Stimulated activated CD4-positive, alpha-beta T cell treated with anti-CD3 and anti-CD28 coated beads, Interleukin-15, amount 100 ng/mL, for 1 hour (primary cell): Measurements from ENCODE around the gene TMEM52B.

Source experiments
- DNase-seq, 2 donors: peaks; one replicate each; pipeline ENCODE4 v3.0.0-alpha.2; 2020; ENCODE audit warnings: low read depth in 1 of 2, low spot score in 1 of 2

Gene TMEM52B

DNA sequence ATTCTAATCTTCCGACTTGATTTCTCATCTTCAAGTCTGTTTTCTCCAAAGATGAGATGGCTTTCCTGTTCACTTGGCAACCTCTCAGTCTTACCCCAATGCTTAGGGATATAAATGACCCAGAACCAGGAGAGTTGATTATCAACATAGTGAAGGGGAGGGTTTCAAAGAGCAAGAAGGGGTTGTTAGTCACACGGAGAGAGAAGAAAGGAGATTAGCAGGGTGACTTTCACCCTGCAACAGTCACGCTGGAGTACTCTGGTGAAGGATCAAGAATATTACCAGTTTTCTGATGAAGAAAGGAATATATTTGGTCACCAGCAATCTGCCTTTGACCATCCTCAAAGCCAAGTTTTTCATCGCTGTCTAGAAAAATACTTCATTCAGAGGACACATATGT lies at the start of gene TMEM52B:
Gene TMEM52B (plus strand): TSS at position 212 of the 400 bp plus-strand sequence. CDS start 543 bp downstream, outside the sequence.
- no peak for DNase-seq

DNA sequence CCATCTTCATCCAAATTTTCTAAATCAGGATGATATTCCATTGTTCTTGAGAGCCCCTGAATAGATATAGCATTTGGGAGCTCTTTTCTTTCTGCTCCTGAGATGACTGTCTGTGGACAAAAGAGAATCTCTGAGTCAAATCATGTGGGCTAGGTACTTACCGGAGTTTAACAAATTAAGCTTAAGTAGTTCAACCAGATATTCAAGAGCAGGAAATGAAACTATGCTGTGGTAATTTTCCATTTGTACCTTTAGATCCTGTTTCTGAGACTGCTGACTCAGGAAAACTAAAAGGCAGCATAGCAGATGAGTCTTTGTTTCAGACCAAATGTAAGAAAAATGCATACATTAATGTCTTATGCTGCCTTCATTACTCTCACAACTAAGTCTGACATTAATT lies 48.8 kb upstream of the TMEM52B start, which contains the start of gene CLEC7A:
Gene CLEC7A (minus strand): TSS at position 158 of the 400 bp plus-strand sequence. CDS start 117 bp downstream, at position 41.
- no peak for DNase-seq

DNA sequence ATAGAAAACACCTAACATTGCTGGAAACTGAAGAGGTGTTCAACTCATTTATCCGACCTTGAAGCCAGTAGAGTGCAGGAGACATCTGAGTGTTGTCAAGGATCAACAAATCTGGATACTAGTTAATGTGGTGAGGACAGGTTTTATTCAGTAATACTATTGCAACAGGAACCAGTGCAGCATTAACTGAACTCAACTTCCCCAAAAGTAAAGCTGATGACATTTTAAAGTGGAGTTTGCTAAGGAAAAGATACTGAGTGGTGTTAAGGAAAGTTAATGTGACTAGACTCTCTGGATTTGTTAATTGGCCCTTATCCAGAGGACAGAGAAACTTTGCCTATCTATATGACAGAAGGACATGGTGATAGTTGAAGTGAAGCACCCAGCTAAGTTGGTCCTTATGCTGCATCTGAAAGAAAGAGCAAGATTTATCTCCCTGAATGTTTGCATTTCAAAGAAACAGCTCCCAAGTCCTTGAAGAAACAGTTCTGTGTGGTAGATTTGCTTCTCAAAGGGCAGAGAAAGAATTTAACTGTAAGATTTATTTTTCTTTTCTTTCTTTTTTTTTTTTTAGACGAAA lies 47.6 kb upstream of the TMEM52B start:
- no peak for DNase-seq

DNA sequence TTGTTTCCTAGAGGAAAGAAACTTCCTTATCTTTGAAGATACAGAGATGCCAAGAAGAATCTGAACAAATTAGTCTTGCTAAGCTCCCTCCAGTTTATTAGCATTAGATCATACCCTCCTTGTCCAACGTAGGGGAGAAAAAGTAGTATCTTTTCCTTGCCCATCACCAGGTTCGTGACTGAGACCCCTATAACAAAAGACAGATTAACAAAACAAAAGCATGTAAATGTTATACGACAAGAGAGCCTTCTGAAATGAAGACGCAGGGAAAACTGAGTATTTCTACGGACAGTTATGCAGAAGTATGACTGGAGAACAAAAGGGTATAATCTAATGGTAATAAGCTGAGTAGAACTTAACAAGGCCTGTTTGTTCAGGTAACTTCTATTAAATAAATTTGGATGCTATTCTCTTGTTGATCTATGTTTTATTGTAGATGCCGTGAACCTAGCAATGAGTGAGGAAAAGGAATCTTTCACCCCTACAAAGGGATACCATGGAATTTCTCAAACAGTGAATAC lies 45.9 kb upstream of the TMEM52B start:
- no peak for DNase-seq

DNA sequence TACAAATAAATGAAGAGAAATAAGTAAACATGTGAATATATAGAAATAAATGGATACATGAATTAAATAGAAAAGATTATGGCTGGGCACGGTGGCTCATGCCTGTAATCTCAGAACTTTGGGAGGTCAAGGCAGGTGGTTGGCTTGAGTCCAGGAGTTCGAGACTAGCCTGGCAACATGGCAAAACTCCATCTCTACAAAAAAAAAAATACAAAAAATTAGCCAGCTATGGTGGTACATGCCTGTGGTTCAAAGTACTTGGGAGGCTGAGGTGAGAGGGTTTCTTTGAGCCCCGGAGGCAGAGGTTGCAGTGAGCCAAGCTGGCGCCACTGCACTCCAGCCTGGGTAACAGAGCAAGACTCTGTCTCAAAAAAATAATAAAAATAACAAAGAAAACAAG lies 43.7 kb upstream of the TMEM52B start:
- DNase-seq, result no peak

DNA sequence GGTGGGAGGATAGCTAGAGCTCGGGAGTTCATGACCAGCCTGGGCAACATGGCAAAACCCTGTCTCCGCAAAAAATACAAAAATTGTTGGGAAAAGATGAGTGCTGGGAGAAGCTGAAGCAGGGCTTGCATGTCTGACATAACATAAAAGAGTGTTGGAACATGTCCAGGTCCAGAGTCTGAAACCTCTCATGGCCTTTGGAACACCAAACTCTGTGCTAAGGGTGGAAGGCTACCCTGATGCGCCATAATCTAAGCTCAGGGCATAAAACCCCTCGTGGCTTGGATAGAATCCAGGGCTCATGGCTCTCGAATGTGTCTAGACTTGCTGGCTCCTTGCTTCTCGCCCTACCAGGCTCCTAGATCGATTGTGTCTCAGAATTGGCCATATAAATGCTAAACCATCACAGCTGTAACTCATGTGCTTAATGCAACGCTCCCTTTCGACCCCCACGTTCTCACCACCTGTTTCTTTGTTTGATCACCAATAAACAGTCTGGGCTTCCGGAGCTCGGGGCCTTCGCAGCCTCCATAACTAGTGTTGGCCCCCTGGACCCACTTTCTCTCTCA lies 42.1 kb upstream of the TMEM52B start:
- DNase-seq, result no peak

DNA sequence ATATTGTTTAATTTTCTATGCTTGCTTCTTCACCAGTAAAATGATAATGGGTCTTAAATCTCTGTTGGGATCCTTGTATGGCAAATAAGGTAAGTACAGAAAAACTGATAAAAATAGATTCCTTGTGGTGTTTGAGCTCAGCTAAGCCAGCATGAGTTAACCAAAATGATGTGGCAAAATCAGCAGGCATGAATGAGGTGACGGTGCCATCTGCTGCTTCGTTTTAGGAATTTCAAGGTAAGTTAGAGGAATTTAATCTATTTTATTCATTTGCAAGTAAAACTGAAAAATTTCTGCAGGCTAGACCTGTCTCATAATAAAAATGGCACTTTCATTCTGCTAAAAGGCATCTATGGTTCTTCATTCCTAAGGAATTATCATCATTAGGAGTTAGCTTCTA lies 38.8 kb upstream of the TMEM52B start:
- DNase-seq, result no peak

DNA sequence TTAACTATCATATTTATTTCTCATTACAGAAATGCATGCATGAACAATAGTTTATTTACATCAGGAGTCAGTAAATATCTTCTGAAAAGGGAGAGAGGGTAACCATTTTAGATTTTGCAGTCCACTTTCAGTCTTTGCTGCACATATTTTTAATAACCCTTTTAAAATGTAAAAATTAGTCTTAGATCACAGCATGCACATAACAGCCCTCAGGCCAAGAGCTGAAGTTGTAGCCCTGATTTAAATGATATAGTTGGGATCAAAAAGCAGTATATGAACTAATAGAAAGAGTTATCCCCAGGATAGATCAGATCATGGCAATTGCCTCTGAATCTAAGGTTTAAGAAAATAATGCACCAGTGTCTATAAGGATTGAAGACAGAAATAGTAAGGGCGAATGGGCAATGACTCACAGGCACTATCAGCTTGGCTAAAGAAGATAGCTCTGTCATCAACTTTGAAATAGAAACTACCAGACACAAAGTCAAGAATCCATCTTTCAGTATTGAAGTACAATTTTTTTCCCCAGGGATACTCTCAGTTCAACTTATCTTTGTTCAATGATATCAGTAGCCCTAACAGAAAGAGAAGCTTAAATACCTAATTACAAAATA lies 35.7 kb upstream of the TMEM52B start:
- no peak for DNase-seq

DNA sequence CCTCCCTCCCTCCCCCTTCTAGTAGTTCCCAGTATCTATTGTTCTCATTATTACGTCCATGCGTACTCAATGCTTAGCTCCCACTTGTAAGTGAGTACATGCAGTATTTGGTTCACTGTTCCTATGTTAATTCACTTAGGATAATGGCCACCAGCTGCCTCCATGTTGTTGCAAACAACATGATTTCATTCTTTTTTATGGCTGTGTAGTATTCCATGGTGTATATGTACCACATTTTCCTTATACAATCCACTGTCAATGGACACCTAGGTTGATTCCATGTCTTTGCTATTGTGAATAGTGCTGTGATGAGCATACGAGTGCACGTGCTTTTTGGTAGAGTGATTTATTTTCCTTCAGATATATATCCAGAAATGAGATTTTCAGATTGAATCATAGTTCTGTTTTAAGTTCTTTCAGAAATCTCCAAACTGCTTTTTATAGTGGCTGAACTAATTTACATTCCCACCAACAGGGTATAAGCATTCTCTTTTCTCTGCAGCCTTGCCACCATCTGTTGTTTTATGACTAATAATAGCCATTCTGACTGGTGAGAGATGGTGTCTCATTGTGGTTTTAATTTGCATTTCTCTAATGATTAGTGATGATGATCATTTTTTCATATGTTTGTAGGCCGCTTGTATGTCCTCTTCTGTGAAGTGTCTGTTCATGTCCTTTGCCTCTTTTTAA lies 31.0 kb upstream of the TMEM52B start:
- DNase-seq, result no peak

DNA sequence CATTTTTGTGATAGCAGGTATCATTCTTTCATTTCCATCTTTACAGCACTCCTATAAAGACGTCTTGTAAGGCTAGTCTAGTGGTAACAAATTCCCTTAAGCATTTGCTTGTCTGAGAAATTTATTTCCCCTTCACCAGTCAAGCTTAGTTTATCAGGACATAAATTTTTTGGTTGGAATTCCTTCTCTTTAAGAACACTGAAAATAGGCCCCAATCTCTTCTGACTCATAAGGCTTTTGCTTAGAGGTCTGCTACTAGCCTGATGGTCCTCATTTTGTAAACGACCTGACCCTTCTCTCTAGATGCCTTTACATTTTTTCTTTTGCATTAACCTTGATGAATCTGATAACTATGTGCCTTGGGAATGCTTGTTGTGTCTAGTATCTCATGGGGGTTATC lies 27.2 kb upstream of the TMEM52B start:
- DNase-seq, result no peak

DNA sequence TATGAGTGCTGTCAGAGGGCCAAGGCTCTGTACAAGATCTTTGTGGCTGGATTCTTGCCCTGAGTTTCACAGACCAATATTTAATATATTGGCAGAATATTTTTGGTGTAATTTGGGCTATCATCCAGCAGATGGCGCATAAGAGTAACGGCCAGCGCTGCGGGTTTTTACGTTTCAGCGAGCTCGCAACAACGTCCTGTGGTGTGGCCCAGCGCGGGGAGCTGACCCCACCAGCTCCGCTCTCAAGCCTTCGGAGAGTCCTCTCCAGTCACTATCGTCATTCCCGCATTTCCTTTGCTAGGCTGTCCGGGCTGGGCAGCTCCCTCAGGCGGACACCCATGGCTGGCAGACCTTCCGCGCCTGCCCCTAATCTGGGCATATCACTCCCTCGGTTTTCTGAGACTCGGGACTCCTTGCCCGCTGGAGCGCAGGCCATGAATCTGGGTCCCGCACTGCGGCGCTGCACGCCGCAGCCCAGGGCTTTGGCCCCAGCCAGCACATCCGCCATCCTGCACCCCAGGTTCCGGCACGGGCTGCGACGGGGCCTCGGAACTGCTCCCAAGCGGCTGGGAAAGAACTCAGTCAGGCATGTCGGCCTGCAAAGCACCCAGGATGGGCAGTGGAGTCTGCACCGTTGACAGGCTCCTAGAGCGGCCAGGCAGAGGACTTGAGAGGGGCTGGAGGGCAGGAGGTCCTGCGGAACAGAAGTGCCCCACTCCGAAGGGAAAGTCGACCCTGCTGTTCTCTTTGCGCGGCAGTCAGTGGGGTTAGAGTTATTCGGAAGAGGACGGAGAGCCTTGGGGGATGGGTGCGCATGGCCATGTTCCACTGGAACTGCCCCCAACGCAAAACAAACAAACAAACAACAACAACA lies 25.3 kb upstream of the TMEM52B start:
- peak; percentile 25 to 30 for DNase-seq

DNA sequence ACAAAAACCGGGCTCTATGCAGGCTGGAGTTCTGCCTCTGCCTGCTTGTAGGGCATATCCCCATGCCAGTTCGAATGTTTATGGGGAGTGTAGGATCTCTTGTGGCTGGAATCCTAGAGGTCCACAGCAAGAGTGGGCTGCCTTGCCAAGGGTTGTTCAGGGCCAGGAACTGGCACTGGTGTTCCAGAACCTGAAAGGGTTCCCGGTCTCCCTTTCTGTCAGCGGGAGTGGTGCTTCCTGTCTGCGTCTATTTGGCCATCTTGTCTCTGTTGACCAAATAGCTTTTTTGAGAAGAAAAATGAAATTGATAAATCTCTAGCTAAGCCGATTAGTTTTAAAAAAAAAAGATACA lies 24.7 kb upstream of the TMEM52B start:
- DNase-seq, result no peak

DNA sequence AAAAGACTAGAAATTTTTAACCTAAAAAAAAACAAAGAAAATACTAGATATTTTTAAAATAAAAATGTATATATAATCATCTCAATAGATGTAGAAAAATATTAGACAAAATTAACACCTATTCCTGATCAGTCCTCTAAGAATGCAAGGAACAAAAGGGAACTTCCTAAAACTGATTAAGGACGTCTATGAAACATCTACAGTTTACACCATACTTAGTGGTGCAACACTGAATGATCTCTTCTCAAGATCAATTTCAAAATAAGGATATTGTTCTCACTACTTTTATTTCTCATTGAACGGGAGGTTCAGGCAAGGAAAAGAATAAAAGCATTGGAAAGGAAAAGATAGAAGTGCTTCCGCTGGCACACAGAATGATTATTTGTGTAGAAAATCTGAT lies 22.9 kb upstream of the TMEM52B start:
- no peak for DNase-seq

DNA sequence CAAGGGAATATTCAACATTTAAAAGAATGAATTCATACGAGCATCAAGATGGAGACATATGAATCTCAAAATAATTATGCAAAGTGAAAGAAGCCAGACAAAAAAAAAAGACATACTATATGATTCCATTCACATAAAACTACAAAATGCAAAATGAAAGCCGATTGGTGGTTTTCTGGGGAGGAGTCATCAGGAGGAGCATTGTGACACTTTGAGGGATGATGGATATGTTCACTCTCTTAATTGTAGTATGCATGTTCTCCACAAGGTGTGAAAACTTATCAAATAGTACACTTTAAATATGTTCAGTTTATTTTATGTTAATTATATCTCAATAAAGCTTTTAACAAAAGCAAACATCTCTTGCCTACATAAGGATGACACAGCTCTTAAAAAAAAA lies 20.4 kb upstream of the TMEM52B start:
- no peak for DNase-seq

DNA sequence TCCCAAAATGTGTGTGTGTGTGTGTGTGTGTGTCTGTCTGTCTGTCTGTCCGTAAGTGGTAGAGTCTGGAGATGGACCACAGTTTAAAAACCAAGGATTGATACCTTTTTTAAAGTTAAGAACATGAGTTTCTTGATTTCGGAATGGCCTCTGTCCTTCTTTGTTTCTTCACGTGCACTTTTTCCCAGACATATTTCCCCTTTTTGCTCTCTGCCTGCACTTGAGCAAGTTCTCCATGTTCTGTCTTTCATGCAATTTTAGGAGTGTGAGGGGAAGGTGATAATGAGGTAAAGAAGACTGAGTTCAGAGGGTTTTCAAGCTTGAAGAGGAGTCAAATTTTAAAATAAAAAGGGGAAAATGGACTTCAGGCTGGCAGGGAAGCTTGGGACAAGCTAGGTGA lies 19.6 kb upstream of the TMEM52B start:
- no peak for DNase-seq

DNA sequence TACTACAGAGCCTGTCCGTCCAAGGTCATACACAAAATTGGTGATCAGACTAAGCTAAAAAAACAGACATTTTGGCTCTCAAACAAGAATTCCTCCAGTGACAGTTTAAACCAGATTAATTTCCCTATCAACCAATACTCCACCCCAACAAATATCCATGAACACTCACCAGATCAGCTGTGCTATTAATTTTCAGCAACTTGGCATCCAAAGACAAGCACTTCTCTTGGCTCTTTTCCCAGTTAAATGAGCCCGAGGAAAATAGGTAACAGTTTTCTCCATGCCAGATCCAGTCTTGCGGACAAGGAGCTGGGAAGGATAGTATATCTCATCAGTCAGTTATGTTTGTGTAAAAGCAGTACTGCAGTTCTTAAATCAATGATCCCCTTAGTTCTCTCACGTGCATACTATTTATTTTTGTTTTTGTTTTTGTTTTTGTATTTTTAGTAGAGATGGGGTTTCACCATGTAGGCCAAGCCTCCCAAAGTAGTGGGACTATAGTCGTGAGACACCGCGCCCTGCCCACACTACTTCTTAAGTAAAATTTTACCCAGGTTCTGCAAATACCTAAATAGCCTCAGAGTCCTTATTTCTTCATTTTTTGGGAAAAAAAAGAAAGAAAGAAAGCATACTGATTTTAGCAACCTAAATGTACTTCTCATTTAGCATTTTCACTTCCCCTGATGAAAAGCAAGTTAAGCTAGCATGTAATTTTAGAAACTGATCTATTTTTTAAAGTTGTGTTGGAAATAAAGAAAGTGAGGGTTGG lies 18.0 kb upstream of the TMEM52B start:
- DNase-seq, result no peak

DNA sequence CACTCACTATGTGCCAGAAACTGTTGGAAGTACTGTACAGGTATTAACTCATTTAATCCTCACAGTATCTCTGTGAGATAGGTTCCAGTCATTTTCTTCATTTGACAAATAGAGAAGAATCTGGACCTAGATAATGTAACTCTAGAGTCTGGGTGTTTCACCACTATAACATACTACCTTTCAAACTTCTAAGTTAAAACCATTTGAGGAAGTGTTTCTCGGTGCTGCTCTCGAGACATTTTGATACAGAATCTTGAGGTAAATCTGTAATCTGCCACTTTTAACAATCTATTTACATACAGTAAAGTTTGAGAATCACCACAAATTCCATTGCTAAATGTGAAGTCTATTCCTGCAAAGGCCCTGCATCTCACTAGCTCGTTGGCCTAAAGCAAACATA lies 15.7 kb upstream of the TMEM52B start:
- DNase-seq, result no peak

DNA sequence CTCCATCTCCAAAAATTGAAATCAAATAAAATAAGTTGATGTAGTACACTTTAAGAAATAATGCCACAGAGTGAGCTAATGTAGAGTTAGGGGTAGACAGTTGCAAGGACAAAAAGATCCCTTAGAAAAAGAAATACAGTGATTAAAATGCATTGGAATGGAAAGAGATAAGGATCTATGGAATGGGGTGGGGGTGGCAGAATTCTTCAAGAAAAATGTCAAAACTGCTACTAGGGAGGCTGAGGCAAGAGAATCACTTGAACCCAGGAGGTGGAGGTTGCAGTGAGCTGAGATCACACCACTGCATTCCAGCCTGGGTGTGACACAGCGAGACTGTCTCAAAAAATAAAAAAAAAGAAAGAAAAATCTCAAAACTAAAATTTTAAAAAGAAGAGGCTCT lies 13.4 kb upstream of the TMEM52B start:
- DNase-seq, result no peak

DNA sequence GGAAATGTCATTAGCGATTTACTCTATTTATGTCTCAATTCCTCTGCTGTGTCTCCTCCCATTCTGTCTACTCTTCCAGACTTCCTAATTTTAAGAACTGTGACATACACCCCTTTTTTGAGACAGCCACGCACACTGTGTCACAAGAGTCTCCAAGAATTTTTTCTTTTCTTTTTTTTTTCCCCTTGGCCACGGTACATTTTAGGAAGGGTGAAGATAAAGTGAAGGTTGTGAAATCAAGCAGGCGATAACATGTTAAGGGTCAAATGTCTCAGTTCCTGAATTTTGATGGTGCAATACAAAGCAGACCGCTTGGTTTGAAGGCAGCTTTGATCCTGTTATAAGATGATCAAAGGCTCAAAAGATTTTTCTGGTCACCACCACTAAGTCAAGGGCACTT lies 11.2 kb upstream of the TMEM52B start:
- no peak for DNase-seq

DNA sequence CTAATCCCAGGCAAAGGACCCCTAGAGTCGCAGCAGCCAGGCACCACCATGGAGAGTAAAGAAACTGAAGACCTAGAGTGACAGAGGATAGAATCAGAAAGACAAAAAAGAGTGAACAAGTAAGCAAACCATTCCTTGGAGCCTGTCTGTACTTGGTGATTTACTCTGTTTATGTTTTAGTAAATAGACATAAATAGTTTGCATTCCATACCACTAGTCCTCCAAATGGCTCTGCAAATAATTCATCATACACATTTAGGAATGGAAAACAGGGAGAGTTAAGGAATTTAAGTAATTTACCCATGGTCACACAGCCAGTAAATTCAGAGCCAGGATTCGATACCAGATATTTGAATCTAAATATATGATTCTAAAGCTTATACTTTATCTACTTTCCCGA lies 9.7 kb upstream of the TMEM52B start:
- no peak for DNase-seq
